GM12801 (cell line): ENCODE data around the gene MTM1.

ENCODE experiments used
- TF ChIP-seq, protein P1 (sequence below): IDR thresholded peaks from one replicate; pipeline ENCODE4 v1.5.1; 2011; ENCODE audit warnings: control low read depth; ENCODE audit not compliant: insufficient read length; ENCODE audit errors: extremely low read depth

MTM1 gene

GRCh38 chrX:150544222-150544787 is 24.1 kb upstream of the MTM1 start:
- TF ChIP-seq, protein P1, sequence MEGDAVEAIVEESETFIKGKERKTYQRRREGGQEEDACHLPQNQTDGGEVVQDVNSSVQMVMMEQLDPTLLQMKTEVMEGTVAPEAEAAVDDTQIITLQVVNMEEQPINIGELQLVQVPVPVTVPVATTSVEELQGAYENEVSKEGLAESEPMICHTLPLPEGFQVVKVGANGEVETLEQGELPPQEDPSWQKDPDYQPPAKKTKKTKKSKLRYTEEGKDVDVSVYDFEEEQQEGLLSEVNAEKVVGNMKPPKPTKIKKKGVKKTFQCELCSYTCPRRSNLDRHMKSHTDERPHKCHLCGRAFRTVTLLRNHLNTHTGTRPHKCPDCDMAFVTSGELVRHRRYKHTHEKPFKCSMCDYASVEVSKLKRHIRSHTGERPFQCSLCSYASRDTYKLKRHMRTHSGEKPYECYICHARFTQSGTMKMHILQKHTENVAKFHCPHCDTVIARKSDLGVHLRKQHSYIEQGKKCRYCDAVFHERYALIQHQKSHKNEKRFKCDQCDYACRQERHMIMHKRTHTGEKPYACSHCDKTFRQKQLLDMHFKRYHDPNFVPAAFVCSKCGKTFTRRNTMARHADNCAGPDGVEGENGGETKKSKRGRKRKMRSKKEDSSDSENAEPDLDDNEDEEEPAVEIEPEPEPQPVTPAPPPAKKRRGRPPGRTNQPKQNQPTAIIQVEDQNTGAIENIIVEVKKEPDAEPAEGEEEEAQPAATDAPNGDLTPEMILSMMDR = no peak

GRCh38 chrX:150544835-150545770 is 23.3 kb upstream of the MTM1 start:
- TF ChIP-seq, protein P1 = no peak

- TF ChIP-seq, protein P1 = no peak
Observed at GRCh38 chrX:150546711-150547153, 21.7 kb upstream of the MTM1 start.

GRCh38 chrX:150547375-150548115 is 20.9 kb upstream of the MTM1 start:
- TF ChIP-seq, protein P1 = no peak

DNA sequence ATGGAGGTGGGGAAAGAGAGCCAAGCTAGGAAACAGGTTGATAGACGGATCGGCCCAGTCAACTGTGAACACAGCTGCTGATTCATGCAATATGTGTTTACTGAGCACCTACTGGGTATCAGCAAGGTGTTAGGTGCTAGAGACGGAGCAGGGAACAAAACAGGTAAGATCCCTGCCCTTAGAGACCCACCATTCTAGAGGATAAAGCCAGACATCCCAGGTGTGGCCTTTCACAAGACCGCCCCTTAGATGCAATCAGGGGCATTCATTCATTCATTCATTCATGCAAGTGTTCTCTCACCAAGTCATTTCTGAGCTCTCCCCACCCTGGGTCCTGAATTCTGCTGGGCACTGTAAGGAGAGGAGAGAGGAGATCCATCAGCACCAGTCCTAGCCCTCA is 20.2 kb upstream of the MTM1 start:
- TF ChIP-seq, protein P1 = no peak

DNA sequence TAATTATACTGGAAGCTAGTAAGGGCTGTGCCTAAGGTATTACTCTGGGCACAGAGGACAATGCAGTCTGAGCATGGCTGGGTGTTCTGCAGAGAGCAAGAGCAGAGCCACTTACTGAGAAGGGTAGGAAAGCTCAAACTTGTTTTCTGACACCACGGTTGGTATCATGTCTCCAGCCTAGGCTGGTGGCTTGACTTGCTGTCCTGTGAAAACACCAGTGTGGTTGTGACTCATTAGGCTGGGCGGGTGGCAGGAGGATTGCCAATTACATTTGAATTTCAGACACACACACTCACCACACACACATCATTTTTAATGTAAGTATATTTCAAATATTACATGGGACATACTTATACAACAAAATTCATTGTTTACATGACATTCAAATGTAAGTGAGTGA is 19.7 kb upstream of the MTM1 start:
- TF ChIP-seq, protein P1 = no peak

- TF ChIP-seq, protein P1 = no peak
Observed at GRCh38 chrX:150551963-150552362, 16.5 kb upstream of the MTM1 start.
